NCI-H1930 (cell line): ENCODE data around the gene ADCY10.
"Not testable (repeated sequence)": the region's sequence is repeated elsewhere in the genome, so short reads cannot be mapped to it uniquely, and the experiment has no call there.

Source experiments
- DNase-seq, 2 experiments: peaks; one replicate each; lab custom pipeline; 2025; lab: John Stamatoyannopoulos, UW

Gene ADCY10

DNA sequence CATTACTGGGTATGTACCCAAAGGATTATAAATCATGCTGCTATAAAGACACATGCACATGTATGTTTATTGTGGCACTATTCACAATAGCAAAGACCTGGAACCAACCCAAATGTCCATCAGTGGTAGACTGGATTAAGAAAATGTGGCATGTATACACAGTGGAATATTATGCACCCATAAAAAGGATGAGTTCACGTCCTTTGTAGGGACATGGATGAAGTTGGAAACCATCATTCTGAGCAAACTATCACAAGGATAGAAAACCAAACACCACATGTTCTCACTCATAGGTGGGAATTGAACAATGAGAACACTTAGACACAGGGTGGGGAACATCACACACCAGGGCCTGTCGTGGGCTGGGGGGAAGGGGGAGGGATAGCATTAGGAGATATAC is 26.7 kb downstream of the ADCY10 start:
- not testable (repeated sequence) for DNase-seq

- no peak for DNase-seq
These were observed 31.6 kb downstream of the ADCY10 start for GRCh38 chr1:167882376-167882775.

GRCh38 chr1:167881786-167882185 is 32.1 kb downstream of the ADCY10 start:
- no peak for DNase-seq

DNA sequence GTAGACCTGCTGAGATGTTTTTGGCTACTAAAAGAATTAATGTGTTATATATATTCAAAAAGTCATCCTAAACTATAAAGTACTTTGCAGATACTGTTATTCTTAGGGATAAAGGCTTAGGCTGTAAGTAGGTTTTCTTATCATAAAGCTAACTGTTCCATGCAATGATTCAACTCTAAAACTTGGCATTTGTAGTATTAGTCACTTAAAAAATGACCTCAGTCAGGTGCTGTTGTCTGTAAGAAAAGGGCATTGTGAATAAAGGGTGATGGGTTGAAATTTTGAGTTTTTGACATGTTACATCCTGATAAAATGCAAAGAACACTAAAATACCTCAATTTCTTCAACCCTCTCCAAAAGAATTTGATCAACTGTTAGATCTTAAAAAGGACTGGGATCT is 32.9 kb downstream of the ADCY10 start:
- no peak for DNase-seq

DNA sequence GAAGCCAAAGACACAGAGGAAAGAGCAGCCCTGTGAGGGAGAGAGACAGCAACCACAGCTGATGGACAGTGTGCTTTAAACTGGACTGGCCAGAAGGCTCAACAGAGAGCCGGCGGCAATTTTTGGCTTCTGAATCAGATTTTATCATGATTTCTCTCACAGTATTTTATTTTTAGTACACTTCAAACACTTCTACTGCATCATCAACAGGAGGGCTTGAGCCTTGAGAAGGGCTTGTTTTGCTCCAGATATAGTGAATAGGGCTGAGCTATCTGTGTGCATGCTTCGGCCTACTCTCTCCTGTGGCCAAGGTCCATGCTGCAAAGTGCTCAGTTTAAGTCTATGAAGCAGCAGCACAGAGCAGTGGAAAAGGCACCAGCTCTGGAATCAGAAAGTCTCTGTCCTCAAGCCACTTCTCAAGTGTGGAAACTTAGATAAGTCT is 33.3 kb downstream of the ADCY10 start:
- DNase-seq: no peak

DNA sequence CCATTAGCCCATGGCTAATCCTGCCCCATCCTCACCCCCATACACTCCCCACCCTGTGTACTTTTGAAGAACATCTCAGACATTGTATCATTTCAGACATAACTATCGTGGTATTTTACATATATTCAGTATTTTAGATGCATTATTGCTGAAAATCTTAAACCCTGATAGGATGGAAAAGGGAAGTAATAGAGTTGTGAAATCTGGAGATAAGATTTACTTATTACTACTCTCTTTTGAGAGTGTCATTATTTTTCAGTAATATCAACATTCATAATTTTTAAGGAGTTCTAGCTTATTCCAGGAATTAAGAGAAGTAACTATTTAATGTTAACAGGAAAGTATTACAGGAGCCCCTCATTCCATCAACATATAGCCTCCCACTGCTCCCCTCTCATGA is 34.4 kb downstream of the ADCY10 start:
- no peak for DNase-seq

GRCh38 chr1:167878372-167879160 is 35.4 kb downstream of the ADCY10 start:
- DNase-seq: no peak

- no peak for DNase-seq
These were observed 37.2 kb downstream of the ADCY10 start for GRCh38 chr1:167876597-167877175.

DNA sequence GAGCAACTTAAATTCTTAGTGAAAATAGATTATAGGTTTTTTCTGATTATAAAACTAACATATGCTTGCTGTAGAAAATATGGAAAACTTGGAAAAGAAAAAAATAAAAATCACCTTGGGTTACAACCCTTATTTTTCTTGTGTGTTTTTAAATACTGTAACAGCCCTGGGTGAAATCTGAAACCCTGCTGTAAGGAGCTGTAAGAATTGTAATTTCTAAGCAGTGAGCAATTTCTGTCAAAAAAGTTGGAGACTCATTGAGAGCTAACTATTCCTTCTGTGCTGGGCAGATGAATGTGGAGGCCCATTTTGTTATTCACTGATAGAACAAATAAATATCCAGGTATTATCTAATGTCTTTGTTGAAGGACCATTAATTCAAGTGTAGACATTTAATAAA is 42.6 kb downstream of the ADCY10 start:
- DNase-seq: no peak

DNA sequence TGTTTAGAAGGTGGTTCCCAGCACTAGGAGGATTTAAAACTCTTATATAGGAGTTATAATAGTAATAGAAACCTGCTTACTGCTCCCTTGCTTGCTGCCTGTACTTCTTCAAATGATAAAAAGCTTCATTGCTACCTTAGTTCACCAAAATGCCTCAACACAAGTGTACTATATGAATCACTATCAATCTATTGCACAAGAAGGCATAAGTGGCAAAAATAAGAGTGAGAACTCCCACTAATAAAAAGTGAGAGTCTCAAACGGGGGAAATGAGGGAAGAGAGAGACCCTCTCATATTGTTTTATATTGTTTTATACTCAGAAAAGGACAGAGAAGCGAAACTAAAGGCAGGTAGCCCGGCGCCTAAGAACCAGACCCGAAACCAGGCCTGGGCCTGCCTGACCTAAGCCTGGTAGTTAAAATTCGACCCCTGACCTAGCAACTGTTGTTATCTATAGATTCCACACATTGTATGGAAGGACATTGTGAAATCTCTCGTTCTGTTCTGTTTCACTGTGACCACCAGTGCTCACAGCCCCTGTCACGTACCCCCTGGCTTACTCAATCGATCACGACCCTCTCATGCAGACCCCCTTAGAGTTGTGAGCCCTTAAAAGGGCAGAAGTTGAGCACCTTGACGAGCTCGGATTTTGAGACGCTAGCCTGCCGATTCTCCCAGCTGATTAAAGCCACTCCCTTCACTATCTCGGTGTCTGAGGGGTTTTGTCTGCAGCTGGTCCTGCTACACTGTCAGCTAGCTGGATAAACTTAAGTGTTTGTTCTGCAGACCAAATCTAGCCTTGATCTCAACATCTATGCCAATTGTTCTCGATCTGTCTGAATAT is 44.6 kb downstream of the ADCY10 start:
- DNase-seq: not testable (repeated sequence)

DNA sequence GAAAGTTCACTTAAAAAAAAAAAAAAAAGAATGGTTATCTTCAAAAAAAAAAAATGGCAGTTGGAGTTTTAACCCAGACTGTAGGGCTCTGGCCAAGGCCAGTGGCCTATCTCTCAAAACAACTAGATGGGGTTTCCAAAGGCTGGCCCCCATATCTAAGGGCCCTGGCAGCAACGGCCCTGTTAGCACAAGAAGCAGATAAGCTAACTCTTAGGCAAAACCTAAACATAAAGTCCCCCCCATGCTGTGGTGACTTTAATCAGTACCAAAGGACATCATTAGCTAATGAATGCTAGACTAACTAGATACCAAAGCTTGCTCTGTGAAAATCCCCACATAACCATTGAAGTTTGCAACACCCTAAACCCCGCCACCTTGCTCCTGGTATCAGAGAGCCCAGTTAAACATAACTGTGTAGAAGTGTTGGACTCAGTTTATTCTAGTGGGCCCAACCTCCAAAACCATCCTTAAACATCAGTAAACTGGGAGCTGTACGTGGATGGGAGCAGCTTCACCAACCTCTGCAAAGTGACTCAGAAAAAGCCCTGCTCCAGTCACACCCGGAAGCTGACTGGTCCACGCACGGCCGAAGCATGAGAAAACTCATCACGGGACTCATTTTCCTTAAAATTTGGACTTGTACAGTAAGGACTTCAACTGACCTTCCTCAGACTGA is 47.1 kb downstream of the ADCY10 start:
- not testable (repeated sequence) for DNase-seq

- DNase-seq: not testable (repeated sequence)
These were observed 47.6 kb downstream of the ADCY10 start for GRCh38 chr1:167866326-167866725.

DNA sequence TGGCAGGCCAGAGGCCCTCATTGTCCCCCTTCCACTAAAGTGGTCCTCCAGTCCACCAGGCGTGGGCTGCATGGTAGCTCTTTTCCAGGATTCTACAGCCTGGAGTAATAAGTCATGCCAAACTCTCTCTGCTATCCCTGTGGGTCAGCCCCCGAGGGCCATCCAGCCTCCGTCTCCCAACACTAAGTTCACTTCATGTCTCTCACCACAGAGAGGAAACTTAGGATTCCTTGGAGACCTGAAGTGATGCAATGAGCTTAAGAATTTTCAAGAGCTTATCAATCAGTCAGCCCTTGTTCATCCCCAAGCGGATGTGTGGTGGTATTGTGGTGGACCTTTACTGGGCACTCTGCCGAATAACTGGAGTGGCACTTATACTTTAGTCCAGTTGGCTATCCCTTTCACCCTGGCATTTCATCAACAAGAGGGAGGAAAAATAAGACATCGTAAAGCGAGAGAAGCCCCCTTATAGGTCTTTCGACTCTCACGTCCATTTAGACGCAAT is 48.1 kb downstream of the ADCY10 start:
- not testable (repeated sequence) for DNase-seq

GRCh38 chr1:167865193-167865592 is 48.7 kb downstream of the ADCY10 start:
- DNase-seq: not testable (repeated sequence)

- DNase-seq: no peak
These were observed 49.4 kb downstream of the ADCY10 start for GRCh38 chr1:167864392-167865032.

- DNase-seq: no peak
These were observed 50.0 kb downstream of the ADCY10 start for GRCh38 chr1:167863921-167864279.

DNA sequence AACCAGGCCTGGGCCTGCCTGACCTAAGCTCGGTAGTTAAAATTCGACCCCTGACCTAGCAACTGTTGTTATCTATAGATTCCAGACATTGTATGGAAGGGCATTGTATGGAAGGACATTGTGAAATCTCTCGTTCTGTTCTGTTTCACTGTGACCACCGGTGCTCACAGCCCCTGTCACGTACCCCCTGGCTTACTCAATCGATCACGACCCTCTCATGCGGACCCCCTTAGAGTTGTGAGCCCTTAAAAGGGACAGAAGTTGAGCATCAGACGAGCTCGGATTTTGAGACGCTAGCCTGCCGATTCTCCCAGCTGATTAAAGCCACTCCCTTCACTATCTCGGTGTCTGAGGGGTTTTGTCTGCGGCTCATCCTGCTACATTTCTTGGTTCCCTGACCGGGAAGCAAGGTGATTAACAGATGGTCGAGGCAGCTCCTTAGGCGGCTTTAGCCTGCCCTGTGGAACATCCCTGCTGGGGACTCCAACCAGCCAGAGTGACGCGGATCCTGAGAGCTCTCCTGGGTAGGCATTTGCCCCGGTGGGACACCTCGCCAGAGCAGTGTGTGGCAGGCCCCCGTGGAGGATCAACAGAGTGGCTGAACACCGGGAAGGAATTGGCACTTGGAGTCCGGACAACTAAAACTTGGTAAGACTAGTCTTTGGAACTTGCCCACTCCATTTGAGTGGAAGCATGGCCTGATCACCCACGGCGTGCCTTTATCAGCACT is 50.6 kb downstream of the ADCY10 start:
- not testable (repeated sequence) for DNase-seq

DNA sequence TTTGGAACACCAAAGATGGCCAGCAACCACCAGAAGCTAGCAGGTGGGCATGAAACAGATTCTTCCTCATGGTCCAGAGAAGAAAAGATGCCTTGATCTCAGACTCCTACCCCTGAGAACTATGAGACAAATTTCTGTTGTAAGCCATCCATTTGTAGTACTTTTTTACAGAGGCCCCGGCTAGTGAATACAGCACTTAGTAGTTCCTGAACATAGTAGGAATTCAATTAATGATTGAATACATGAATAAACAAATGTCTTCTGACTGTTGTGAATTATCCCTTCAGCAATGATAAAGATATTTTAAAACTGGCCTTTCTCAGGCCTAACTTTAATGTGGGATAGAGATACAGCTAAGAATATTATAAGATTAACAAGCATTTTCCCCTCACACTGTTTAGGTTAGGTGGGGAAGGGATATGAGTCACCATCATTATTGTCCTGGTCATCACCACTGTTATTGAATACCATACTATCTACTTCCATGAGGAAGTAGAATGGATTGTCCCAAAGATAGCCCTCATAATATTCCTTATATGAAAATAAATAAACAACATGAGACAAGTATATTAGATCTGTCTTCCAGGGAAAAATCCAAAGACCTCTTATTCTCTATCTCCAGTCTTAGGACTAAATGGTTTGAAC is 51.4 kb downstream of the ADCY10 start:
- no peak for DNase-seq

- DNase-seq: no peak
These were observed 52.1 kb downstream of the ADCY10 start for GRCh38 chr1:167861664-167862381.
